H9 (cell line): Measurements from ENCODE around the gene GPC4. TPM values are rescaled to one million over a fixed set of nuclear protein-coding genes. Genes with fewer than 3 reads are reported as not detected.

Experiments used
- DNase-seq: peaks from one replicate; pipeline ENCODE4 v3.0.0-alpha.2; 2017
- H2AFZ ChIP-seq: one replicate; pipeline ENCODE4 v1.6.1; 2013; ENCODE audit warnings: mild to moderate bottlenecking, low read length, control low read depth, moderate library complexity
- H2AK5ac ChIP-seq: 2 replicates; pipeline ENCODE4 v1.6.1; 2013; ENCODE audit warnings: low read length, control low read depth, mixed read lengths; ENCODE audit not compliant: insufficient read length
- H2BK120ac ChIP-seq: one replicate; pipeline ENCODE4 v1.6.1; 2013; ENCODE audit warnings: low read depth, mild to moderate bottlenecking, low read length, control low read depth, inconsistent platforms; ENCODE audit not compliant: poor library complexity, severe bottlenecking
- H2BK12ac ChIP-seq: 2 replicates; pipeline ENCODE4 v1.6.1; 2013; ENCODE audit warnings: low read length, control low read depth, mixed read lengths, low read depth; ENCODE audit not compliant: insufficient read length
- H2BK15ac ChIP-seq: 2 replicates; pipeline ENCODE4 v1.6.1; 2013; ENCODE audit warnings: low read depth, low read length, control low read depth
- H2BK20ac ChIP-seq: one replicate; pipeline ENCODE4 v1.6.1; 2013; ENCODE audit warnings: low read depth, mild to moderate bottlenecking, low read length, control low read depth, inconsistent platforms; ENCODE audit not compliant: poor library complexity, severe bottlenecking
- H2BK5ac ChIP-seq: 2 replicates; pipeline ENCODE4 v1.6.1; 2013; ENCODE audit warnings: low read length, control low read depth, mixed read lengths; ENCODE audit not compliant: insufficient read length
- H3K14ac ChIP-seq: 2 replicates; pipeline ENCODE4 v1.6.1; 2013; ENCODE audit warnings: low read length, control low read depth; ENCODE audit not compliant: insufficient read depth
- H3K18ac ChIP-seq: 2 replicates; pipeline ENCODE4 v1.6.1; 2013; ENCODE audit warnings: low read depth, mild to moderate bottlenecking, mixed read lengths, low read length, control low read depth; ENCODE audit not compliant: insufficient read length
- H3K23ac ChIP-seq: 2 replicates; pipeline ENCODE4 v1.6.1; 2013; ENCODE audit warnings: low read length, control low read depth, mixed read lengths, low read depth; ENCODE audit not compliant: insufficient read length
- H3K23me2 ChIP-seq: 2 replicates; pipeline ENCODE4 v1.6.1; 2013; ENCODE audit warnings: low read depth, mild to moderate bottlenecking, mixed read lengths, low read length, control low read depth; ENCODE audit not compliant: insufficient read length, poor library complexity, severe bottlenecking
- H3K27ac ChIP-seq: 2 replicates; pipeline ENCODE4 v1.5.1; 2013; ENCODE audit warnings: low read length, control low read depth, mixed read lengths, low read depth; ENCODE audit not compliant: insufficient read length
- H3K27me3 ChIP-seq: 2 replicates; pipeline ENCODE4 v1.6.1; 2013; ENCODE audit warnings: low read length, control low read depth, inconsistent platforms; ENCODE audit not compliant: insufficient read depth
- H3K4ac ChIP-seq: 2 replicates; pipeline ENCODE4 v1.6.1; 2013; ENCODE audit warnings: low read depth, mild to moderate bottlenecking, control low read depth, inconsistent platforms, low read length, moderate library complexity
- H3K4me1 ChIP-seq: 2 replicates; pipeline ENCODE4 v1.6.1; 2013; ENCODE audit warnings: low read length, control low read depth, inconsistent platforms; ENCODE audit not compliant: insufficient read depth
- H3K4me2 ChIP-seq: 2 replicates; pipeline ENCODE4 v1.6.1; 2013; ENCODE audit warnings: low read length, control low read depth, mixed read lengths; ENCODE audit not compliant: insufficient read length, insufficient read depth
- H3K56ac ChIP-seq: 2 replicates; pipeline ENCODE4 v1.6.1; 2013; ENCODE audit warnings: low read depth, mild to moderate bottlenecking, mixed read lengths, low read length, control low read depth; ENCODE audit not compliant: insufficient read length
- H3K79me1 ChIP-seq: 2 replicates; pipeline ENCODE4 v1.6.1; 2013; ENCODE audit warnings: low read depth, mild to moderate bottlenecking, moderate library complexity, low read length, control low read depth, inconsistent platforms; ENCODE audit not compliant: insufficient read depth, poor library complexity, severe bottlenecking
- H3K79me2 ChIP-seq: 2 replicates; pipeline ENCODE4 v1.6.1; 2013; ENCODE audit warnings: low read length, control low read depth, inconsistent platforms; ENCODE audit not compliant: insufficient read depth
- H3K9ac ChIP-seq: 2 replicates; pipeline ENCODE4 v1.6.1; 2013; ENCODE audit warnings: low read length, control low read depth, mixed read lengths; ENCODE audit not compliant: insufficient read length; ENCODE audit errors: extremely low read depth
- H3K9me3 ChIP-seq: one replicate; pipeline ENCODE4 v1.6.1; 2013; ENCODE audit warnings: low read depth, low read length, inconsistent platforms; ENCODE audit not compliant: control insufficient read depth
- H3T11ph ChIP-seq: one replicate; pipeline ENCODE4 v1.6.1; 2013; ENCODE audit warnings: mild to moderate bottlenecking, low read length, control low read depth, inconsistent platforms
- H4K20me1 ChIP-seq: one replicate; pipeline ENCODE4 v1.6.1; 2013; ENCODE audit not compliant: control insufficient read depth, insufficient read length, insufficient read depth
- H4K5ac ChIP-seq: 2 replicates; pipeline ENCODE4 v1.6.1; 2013; ENCODE audit warnings: low read depth, mild to moderate bottlenecking, mixed read lengths, low read length, control low read depth; ENCODE audit not compliant: insufficient read length
- H4K8ac ChIP-seq: replicated peaks from 2 replicates; pipeline ENCODE4 v1.6.1; 2013; ENCODE audit warnings: low read length, control low read depth, mixed read lengths, low read depth; ENCODE audit not compliant: insufficient read length
- H4K91ac ChIP-seq: 2 replicates; pipeline ENCODE4 v1.6.1; 2013; ENCODE audit warnings: low read depth, mild to moderate bottlenecking, moderate library complexity, mixed read lengths, low read length, control low read depth; ENCODE audit not compliant: insufficient read length
- H3K27ac Mint-ChIP-seq, 3 experiments: 2 replicates in 2 of 3; 3 replicates in 1 of 3; pipeline ENCODE4 v1.8.0; 2020 to 2021; ENCODE audit warnings: mixed read lengths in 3 of 3, mild to moderate bottlenecking in 1 of 3, moderate library complexity in 1 of 3
- H3K27me3 Mint-ChIP-seq: 2 replicates; pipeline ENCODE4 v1.8.0; 2021; ENCODE audit warnings: low read depth, mild to moderate bottlenecking, moderate library complexity, mixed read lengths
- H3K36me3 Mint-ChIP-seq, 3 experiments: 2 replicates in 2 of 3; 3 replicates in 1 of 3; pipeline ENCODE4 v1.8.0; 2020 to 2021; ENCODE audit warnings: low read depth in 3 of 3, mixed read lengths in 3 of 3; ENCODE audit not compliant: insufficient read depth in 1 of 3
- H3K4me1 Mint-ChIP-seq, 2 experiments: 2 replicates each; pipeline ENCODE4 v1.8.0; 2020; ENCODE audit warnings: mixed read lengths in 2 of 2
- H3K4me3 Mint-ChIP-seq, 2 experiments: 2 replicates in 1 of 2; 3 replicates in 1 of 2; pipeline ENCODE4 v1.8.0; 2020 to 2021; ENCODE audit warnings: mild to moderate bottlenecking in 2 of 2, mixed read lengths in 2 of 2, moderate library complexity in 1 of 2
- H3K9me3 Mint-ChIP-seq, 2 experiments: 2 replicates in 1 of 2; 3 replicates in 1 of 2; pipeline ENCODE4 v1.8.0; 2020; ENCODE audit warnings: mild to moderate bottlenecking in 2 of 2, mixed read lengths in 2 of 2, moderate library complexity in 1 of 2
- WGBS: extraction: QIAGEN DNeasy Blood & Tissue Kit; methylation state at CpG from one replicate; pipeline ENCODE4 v1.1.7; 2013; ENCODE audit warnings: missing lambda C conversion rate, low lambda C conversion rate, mixed read lengths; ENCODE audit not compliant: insufficient read length; ENCODE audit errors: extremely low coverage; 5-methylcytosine and 5-hydroxymethylcytosine counted together
- total RNA-seq: library from RNA; stranded (reverse); gene quantifications from 2 replicates; pipeline ENCODE4 v1.2.1, GENCODE V29; 2021
- TF ChIP-seq, protein P1 (sequence below): fragments of 200-600 bp; sonication (generic); conservative IDR thresholded peaks from 3 replicates; pipeline ENCODE4 v1.8.0; 2021; ENCODE audit warnings: antibody characterized with exemption, mild to moderate bottlenecking

The GPC4 gene
- total RNA-seq, 1 experiment from 2014 or later = 416 TPM

DNA sequence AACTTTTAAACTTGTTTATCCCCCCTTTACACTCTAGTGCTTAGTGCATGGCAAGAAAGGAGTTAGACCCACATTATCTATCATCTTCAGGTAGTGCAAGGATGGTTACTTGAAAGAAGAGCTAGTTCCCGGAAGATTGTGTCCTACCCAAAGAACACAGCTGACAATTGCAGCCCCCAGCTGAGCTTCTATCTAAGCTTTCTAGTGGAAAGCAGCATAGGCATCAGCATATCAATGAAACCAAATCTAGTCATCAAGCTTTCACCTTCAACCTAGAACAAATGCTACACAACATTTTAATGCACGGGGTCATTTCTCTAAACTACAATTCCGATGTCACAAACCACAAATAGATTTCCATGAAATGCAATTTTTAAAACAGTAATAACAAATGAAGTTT is 108.2 kb downstream of the GPC4 start:
- Histone ChIP-seq H3K27ac (peak overlapping the region; percentile 44), H2BK12ac (no peak overlapping the region)

More for the DNA sequence above, 108.2 kb downstream of the GPC4 start:
- Histone ChIP-seq H3K27me3 (no peaks in the 10 kb centered on the region), H4K91ac (no peak overlapping the region), H2AK5ac (no peak overlapping the region), H2BK20ac (no peak overlapping the region), H3K9ac (no peak overlapping the region), H4K8ac (no peak overlapping the region), H3K4me1 (peaks cover 8% of the 10 kb centered on the region; the same call in 1 of the 2 replicates), H2AFZ (no peak overlapping the region), H3K23me2 (peaks cover 4% of the 10 kb centered on the region), H3K23ac (no peak overlapping the region), H3K56ac (no peak overlapping the region), H4K5ac (no peak overlapping the region), H3K79me1 (peaks cover 6% of the 10 kb centered on the region), H2BK5ac (no peak overlapping the region), H2BK120ac (no peak overlapping the region), H3K9me3 (no peaks in the 10 kb centered on the region), H3K18ac (no peak overlapping the region), H3K14ac (no peak overlapping the region), H4K20me1 (no peaks in the 10 kb centered on the region), H3K4ac (no peak overlapping the region), H3K79me2 (no peaks in the 10 kb centered on the region), H3T11ph (no peak overlapping the region), H2BK15ac (no peak overlapping the region), H3K4me2 (peak overlapping the region; percentile 9)
- Mint-ChIP-seq H3K27ac (no peak overlapping the region), H3K4me3 (no peak overlapping the region), H3K9me3 (no peaks in the 10 kb centered on the region; a peak in 1 of 5 replicates), H3K4me1 (peaks cover 2 to 31% of the 10 kb centered on the region in 2 experiments; a peak in 3 of 4 replicates), H3K36me3 (peaks cover 37 to 72% (median 48%) of the 10 kb centered on the region in 3 experiments), H3K27me3 (no peaks in the 10 kb centered on the region; the same call in 1 of the 2 replicates)
- TF ChIP-seq, protein P1, sequence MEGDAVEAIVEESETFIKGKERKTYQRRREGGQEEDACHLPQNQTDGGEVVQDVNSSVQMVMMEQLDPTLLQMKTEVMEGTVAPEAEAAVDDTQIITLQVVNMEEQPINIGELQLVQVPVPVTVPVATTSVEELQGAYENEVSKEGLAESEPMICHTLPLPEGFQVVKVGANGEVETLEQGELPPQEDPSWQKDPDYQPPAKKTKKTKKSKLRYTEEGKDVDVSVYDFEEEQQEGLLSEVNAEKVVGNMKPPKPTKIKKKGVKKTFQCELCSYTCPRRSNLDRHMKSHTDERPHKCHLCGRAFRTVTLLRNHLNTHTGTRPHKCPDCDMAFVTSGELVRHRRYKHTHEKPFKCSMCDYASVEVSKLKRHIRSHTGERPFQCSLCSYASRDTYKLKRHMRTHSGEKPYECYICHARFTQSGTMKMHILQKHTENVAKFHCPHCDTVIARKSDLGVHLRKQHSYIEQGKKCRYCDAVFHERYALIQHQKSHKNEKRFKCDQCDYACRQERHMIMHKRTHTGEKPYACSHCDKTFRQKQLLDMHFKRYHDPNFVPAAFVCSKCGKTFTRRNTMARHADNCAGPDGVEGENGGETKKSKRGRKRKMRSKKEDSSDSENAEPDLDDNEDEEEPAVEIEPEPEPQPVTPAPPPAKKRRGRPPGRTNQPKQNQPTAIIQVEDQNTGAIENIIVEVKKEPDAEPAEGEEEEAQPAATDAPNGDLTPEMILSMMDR = no peak
- DNase-seq = no peak
- WGBS = no CpG with 5 or more reads among the region's 3 CpGs
